KOPT-K1 (cell line): Measurements from ENCODE around the gene OPHN1.
"Not testable (repeated sequence)": the region's sequence is repeated elsewhere in the genome, so short reads cannot be mapped to it uniquely, and the experiment has no call there.

Experiments
- H3K27ac ChIP-seq: fragments of 200-600 bp; sonication (generic); 2 replicates; pipeline ENCODE4 v1.5.1; 2016; ENCODE audit warnings: antibody characterized with exemption, mild to moderate bottlenecking, low read depth, low read length; ENCODE audit not compliant: poor library complexity, severe bottlenecking
- H3K36me3 ChIP-seq: fragments of 200-600 bp; sonication (generic); 2 replicates; pipeline ENCODE4 v1.5.1; 2017; ENCODE audit warnings: antibody characterized with exemption, mild to moderate bottlenecking, low read length, moderate library complexity; ENCODE audit not compliant: insufficient read depth
- H3K9me3 ChIP-seq: fragments of 200-600 bp; sonication (generic); 2 replicates; pipeline ENCODE4 v1.5.1; 2017; ENCODE audit warnings: antibody characterized with exemption, low read length, mild to moderate bottlenecking; ENCODE audit not compliant: insufficient read depth, poor library complexity, severe bottlenecking

The OPHN1 gene

DNA sequence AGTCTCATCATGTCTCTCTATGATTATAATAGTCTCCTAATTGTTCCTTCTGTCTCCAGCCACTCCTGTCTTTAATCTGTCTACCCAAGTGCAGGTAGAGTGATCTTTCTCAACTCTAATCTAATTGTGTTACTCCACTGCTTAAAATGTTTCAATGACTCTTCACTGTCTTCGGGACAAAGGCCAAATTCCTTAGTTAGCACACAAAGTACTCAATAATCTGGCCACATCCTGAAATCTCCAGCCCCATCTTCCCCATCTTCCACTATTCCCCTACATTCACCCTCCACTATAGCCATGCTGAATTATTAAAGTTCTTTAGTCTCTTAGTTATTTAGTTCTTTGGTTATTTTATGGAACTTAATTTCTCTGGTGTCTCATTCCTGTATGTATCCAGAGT, 353.3 kb downstream of the OPHN1 start:
- no peaks in the 10 kb centered on the region for H3K9me3 ChIP-seq
- no peak overlapping the region for H3K27ac ChIP-seq

DNA sequence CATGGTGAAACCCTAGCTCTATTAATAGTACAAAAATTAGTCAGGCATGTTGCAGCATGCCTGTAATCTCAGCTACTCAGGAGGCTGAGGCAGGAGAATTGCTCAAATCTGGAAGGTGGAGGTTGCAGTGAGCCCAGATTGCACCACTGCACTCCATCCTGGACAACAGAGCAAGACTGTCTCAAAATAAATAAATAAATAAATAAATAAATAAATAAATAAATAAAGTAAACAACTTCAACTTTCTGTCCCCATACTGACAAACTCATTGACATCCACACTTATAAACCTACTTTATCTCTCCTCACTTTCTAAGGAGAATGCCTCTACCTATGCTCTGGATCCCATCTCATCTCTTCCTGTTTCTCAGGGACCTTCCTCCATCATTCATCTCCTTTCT, 354.5 kb downstream of the OPHN1 start:
- H3K9me3 ChIP-seq, H3K27ac ChIP-seq, H3K36me3 ChIP-seq: not testable (repeated sequence)

More for the DNA sequence above, 353.3 kb downstream of the OPHN1 start:
- H3K36me3 ChIP-seq, result no peaks in the 10 kb centered on the region

DNA sequence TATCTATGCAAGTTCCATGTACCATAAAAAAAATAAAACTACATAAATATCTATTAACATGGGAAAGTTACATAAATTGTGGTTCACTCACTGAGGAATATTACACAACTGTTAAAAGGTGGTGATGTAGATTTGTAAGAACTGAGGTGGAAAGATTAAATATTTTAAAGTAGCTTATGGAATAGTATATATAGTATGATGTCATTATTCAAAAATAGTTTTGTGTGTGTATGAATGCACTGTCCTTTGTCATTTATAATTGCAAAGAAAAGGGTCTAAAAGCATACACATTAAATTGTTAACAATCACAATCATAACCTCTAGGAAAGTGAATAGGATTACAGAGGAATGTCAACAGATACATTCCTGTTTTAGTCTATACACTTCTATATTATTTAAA, 355.9 kb downstream of the OPHN1 start:
- Histone ChIP-seq H3K36me3 (no peaks in the 10 kb centered on the region), H3K9me3 (no peaks in the 10 kb centered on the region), H3K27ac (no peak overlapping the region)

DNA sequence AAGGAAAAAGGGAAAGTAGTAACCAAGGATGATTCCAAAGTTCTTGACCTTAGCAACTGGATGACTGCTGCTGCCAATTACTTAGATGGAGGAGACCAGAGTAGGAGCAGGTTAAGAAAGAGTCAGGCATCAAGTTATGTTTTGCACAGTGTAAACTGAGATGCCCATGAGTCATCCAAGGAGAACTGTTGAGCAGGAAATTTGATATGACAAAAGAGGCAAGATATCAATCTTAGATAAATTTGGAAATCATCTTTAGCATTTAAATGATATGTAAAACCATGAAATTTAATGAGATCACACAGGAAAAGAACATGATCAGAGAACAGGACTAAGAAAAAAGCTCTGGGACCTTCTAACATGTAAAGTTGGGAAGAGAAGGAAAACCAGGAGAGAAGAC, 361.3 kb downstream of the OPHN1 start:
- no peak overlapping the region for H3K27ac ChIP-seq
- H3K9me3 ChIP-seq, result no peaks in the 10 kb centered on the region
- H3K36me3 ChIP-seq, result no peaks in the 10 kb centered on the region

DNA sequence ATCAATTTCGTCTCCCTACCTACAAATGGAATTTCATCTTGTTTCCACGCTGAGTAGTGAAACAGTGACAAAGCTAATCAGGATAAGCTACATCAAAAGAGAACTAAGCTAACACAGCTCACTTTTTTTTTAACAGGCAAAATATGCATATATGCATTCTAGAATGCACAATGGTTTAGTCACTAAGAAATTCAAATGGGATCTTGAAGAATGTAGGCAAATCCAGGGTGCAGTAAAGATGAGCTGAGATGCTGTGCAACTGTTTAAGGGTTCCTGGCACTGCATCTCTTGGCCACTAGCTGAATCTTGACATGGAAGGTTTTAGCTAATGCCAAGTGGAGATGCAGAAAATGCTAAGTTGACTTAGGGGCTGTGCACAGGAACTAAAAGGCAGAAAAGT, 363.2 kb downstream of the OPHN1 start:
- H3K9me3 ChIP-seq, H3K36me3 ChIP-seq, H3K27ac ChIP-seq: not testable (repeated sequence)

DNA sequence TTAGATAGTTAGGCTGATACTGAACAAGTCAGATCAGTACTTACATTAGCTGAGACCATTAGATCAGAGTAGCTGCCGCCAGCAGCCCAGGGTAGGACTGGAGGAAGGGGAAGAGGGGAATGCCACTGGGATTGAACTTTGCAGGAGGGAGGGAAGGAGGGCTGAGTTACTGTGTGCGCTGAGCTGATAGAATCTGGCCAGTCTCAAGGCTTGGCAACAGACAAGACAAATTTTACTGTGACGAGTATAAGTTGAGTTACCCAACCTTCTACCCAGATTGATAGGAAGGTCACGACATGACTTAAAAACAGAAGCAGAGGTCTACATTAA, 372.1 kb downstream of the OPHN1 start:
- Histone ChIP-seq H3K27ac (no peak overlapping the region), H3K36me3 (no peaks in the 10 kb centered on the region), H3K9me3 (no peaks in the 10 kb centered on the region)

DNA sequence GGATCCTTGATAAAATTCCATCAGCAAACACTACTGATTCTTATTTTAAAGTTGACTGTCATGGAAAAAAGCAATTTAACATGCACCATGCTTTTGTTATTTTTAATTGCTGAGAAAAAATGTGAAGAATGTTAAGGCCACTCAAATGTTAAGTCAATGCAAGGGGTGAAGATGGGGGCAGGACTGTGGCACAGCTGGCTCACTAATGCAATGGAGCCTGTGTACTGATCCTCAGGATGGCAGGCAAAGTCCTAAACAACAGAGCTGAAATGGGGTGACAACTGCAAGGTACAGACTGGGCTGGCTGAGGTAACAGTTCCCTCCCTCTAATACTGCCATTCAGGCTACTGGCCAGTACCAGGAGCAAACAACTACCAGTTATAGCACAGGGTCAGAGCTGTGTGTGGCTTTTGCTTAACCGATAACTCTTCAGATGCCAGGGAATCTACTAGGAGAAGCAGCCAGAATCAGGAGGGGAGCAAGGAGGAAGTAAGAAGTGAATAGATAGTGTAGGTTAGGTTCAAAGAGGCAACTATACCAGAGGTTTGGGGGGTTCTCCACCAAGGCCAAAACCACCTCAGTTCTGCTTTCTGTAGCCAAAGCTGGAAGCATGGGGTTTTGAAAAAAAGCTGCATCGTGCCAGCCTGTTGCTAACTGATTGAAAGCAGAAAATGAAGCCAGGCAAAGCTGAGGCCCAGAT, 372.6 kb downstream of the OPHN1 start:
- H3K27ac ChIP-seq, result no peak overlapping the region

DNA sequence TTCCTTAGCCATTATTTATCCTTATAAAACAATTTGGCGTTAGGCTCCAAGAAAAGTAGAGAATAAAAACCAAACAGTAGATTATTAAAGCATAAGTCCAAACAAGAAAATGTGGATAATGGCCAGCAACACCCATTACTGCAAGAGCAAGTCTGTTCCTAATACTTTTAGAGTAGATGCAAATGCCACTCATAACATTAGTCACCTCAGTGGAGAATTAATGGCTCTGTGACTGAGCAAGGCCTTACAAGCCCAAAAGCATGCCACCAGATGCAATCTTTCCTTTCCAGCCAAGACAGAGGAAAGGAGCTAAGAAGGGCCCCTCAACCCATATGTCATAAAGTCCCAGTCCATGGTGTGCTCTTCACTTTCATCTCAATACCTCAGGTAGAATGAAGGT, 373.8 kb downstream of the OPHN1 start:
- Histone ChIP-seq H3K36me3 (no peaks in the 10 kb centered on the region), H3K27ac (no peak overlapping the region), H3K9me3 (no peaks in the 10 kb centered on the region)

More for the DNA sequence above, 372.6 kb downstream of the OPHN1 start:
- Histone ChIP-seq H3K9me3 (no peaks in the 10 kb centered on the region), H3K36me3 (no peaks in the 10 kb centered on the region)

DNA sequence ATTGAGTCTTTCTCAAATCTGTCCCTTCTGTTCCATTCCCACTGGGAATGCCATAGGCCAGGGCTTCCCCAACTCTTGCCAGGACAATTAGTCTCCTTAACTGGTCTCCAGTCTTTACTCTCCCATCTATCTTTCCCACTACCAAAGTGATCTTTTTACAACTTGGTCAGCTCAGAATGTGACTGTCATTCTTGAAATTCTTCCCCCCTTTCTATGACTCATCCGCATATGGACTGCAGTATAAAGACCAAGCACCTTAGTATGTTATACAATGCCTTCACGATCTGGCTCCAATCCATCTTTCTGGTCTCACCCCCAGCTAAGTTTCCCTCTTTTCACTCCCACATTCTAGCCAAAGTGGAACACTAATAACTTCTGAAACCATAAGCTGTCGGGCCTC, 383.8 kb downstream of the OPHN1 start:
- Histone ChIP-seq H3K36me3 (no peaks in the 10 kb centered on the region), H3K9me3 (no peaks in the 10 kb centered on the region), H3K27ac (no peak overlapping the region)

DNA sequence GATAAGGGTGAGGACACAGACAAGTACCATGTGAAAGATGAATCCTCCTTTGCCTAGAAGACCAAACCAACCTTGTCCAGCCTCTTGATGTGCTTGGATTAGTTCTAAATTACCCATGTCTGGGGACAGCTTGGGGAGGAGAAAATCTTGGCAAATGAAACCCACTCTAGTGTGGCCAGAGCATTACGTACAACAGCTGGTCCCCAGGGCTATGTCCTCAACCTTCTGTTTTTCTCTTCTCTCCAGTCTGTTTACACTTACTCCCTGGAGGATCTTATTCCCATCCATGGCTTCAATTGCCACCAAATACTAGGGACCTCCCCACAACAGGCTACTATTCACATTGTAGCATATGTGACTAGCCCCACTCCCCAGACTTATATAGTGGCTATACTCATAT, 384.5 kb downstream of the OPHN1 start:
- Histone ChIP-seq H3K27ac (no peak overlapping the region), H3K9me3 (no peaks in the 10 kb centered on the region), H3K36me3 (no peaks in the 10 kb centered on the region)

DNA sequence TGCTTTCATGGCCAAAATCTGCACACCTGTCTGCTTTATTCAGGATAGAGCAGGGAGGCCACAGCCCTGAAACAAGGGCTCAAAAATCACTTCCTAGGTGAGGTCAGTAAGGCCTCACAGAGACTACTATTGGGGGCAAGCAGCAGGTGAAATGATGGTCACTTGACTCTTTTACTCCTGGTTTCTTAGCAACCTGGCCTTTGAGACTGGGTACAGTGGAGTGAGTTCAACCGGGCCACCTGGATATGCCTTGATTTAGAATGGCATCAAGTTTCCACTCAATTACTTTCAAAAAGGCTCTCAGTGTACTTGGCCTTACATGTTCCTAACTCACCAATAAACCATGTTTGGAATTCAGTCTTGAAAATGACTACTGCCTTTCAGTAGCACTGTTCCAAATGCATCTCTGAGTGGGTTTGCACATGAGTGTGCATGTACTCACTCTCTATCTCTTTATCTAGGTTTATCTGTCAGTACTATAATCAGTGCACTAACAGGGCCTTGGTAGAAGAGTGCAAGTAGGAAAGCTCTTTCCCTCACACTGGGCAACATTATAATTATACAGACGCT, 388.2 kb downstream of the OPHN1 start:
- H3K27ac ChIP-seq, result no peak overlapping the region
- H3K9me3 ChIP-seq, result no peaks in the 10 kb centered on the region
- no peaks in the 10 kb centered on the region for H3K36me3 ChIP-seq

DNA sequence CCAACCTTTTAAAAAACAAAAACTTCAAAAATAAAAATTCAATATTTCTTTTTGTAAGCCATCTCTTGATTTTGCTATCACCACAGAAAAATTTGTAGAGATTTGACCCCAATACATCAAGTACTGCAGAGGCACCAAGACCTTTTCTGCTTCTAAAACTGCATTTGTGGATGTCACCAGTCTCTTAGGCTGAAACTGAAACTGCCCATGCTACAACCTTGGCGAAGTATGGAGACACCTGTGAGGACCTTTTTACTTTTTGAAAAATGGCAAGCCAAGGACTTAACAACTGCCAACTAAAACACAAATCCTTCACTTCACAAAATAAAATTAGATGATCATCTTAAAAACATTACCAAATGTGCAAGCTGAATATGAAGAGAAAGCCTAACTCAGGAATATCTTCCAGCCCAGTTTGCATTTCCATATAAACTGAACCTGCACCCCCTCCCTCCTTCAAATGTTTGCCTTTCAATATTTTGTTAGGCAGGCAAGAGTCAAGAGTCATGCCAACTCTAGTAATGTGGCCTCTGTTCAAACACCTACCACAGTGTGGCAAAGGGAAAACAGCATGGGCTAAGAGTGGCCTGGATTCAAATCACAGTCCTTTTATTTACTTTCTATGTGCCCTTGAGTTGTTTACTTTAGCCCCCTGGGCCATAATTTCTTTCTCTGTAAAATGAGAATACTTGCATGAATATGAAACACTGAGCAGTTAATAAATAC, 389.4 kb downstream of the OPHN1 start:
- Histone ChIP-seq H3K27ac (no peak overlapping the region), H3K9me3 (no peaks in the 10 kb centered on the region), H3K36me3 (no peaks in the 10 kb centered on the region)

DNA sequence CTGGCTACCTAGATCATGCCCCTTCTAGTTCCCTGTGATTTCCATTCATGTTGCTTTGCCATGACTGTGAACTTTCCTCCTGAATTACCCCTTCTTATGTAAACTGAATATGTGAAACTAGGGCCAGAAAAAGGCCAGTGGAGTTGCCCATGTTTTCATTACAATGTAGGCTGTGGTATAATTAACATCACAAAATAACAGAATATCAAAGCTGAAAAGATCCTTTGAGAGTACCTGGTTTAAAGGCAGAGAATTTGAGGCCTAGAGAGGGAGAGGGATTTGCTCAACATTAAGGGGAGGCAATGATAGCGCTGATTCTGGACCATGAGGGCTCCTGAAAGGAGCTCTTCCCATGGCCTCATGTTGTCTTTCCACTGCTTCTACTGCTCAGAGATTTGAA, 392.2 kb downstream of the OPHN1 start:
- H3K27ac ChIP-seq, result no peak overlapping the region
- H3K36me3 ChIP-seq, result no peaks in the 10 kb centered on the region
- H3K9me3 ChIP-seq, result no peaks in the 10 kb centered on the region

DNA sequence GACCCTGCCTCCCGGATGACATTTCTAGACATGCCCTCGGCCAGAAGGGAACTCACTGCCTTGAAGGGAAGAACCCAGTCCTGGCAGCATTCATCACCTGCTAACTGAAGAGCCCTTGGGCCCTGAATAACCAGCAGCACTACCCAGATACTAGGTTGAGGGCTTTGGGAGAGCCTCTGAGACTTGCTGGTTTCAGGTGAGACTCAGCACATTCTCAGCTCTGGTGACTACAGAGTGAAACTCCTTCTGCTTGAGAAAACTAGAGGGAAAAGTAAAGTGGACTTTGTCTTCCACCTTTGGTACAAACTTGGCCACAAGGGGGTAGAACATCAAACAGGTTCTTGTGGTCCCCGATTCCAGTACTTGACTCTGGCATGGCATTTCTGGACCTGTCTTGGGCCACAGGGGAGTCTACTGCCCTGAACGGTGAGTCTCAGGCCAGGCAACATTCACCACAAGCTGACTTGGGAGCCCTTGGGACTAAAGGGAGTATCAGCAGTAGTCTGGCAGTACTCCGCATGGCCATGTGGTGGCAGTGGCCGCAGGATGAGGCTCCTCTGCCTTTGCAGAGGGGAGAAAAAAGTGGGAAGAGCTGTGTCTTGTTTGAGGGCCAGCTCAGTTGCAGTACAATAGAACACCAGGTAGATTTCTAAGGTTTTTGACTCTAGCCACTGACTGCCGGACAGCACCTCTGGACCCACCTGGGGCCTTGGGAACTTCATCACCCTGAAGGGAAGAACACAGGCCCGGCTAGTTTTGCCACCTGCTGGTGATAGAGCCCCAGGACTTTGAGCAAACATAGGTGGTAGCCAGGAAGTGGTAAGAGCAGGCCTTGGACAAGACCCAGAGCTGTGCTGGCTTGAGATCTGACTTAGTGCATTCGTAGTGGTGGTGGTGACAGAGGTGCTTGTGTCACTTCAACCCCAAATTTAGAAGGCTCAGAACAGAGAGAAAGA, 414.8 kb downstream of the OPHN1 start:
- no peaks in the 10 kb centered on the region for H3K36me3 ChIP-seq
- H3K27ac ChIP-seq, result no peak overlapping the region
- no peaks in the 10 kb centered on the region for H3K9me3 ChIP-seq

DNA sequence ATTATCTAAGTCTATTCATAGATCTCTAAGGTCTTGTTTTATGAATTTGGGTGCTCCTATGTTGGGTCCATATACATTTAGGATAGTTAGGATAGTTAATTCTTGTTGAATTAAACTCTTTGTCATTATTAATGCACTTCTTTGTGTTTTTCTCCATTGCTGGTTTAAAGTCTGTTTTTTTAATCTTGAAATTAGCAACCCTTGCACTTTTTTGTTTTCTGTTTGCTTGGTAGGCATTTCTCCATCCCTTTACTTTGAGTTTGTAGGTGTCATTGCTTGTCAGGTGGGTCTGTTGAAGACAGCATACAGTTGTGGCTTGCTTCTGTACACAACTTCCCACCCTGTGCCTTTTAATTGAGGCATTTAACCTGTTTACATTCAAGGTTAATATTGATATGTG, 434.8 kb downstream of the OPHN1 start:
- Histone ChIP-seq H3K9me3 (no peaks in the 10 kb centered on the region), H3K27ac (no peak overlapping the region)

More for the DNA sequence above, 434.8 kb downstream of the OPHN1 start:
- no peaks in the 10 kb centered on the region for H3K36me3 ChIP-seq
